Progenitor cell of endocrine pancreas (in vitro differentiated cells): ENCODE data around the gene CNOT2. TPM values are rescaled to one million over a fixed set of nuclear protein-coding genes. Genes with fewer than 3 reads are reported as not detected.
"Not testable (repeated sequence)": the region's sequence is repeated elsewhere in the genome, so short reads cannot be mapped to it uniquely, and the experiment has no call there.

Experiments
- DNase-seq: peaks from one replicate; pipeline ENCODE4 v3.0.0; 2021; ENCODE audit warnings: low spot score; ENCODE audit not compliant: unreplicated experiment
- H3K27ac Mint-ChIP-seq: 2 replicates; pipeline ENCODE4 v1.8.0; 2021; ENCODE audit warnings: mild to moderate bottlenecking, moderate library complexity, mixed read lengths
- H3K27me3 Mint-ChIP-seq: 2 replicates; pipeline ENCODE4 v1.8.0; 2021; ENCODE audit warnings: mixed read lengths
- H3K36me3 Mint-ChIP-seq: 2 replicates; pipeline ENCODE4 v1.8.0; 2022; ENCODE audit warnings: mixed read lengths; ENCODE audit not compliant: insufficient read depth
- H3K4me1 Mint-ChIP-seq: 2 replicates; pipeline ENCODE4 v1.8.0; 2021; ENCODE audit warnings: low read depth, mixed read lengths
- H3K4me3 Mint-ChIP-seq: 2 replicates; pipeline ENCODE4 v1.8.0; 2021; ENCODE audit warnings: low read depth, mild to moderate bottlenecking, moderate library complexity, mixed read lengths
- H3K9me3 Mint-ChIP-seq: 2 replicates; pipeline ENCODE4 v1.8.0; 2021; ENCODE audit warnings: low read depth, mixed read lengths
- total RNA-seq: library from RNA; stranded (reverse); gene quantifications from 2 replicates; pipeline ENCODE4 v1.2.1, GENCODE V29; 2021
- TF ChIP-seq, protein P1 (sequence below): fragments of 200-600 bp; sonication (generic); IDR thresholded peaks from one replicate; pipeline ENCODE4 v1.5.0; 2021; ENCODE audit warnings: antibody characterized with exemption, mild to moderate bottlenecking; ENCODE audit not compliant: unreplicated experiment

Gene CNOT2
- total RNA-seq, 1 donor from 2014 or later: 128 TPM

DNA sequence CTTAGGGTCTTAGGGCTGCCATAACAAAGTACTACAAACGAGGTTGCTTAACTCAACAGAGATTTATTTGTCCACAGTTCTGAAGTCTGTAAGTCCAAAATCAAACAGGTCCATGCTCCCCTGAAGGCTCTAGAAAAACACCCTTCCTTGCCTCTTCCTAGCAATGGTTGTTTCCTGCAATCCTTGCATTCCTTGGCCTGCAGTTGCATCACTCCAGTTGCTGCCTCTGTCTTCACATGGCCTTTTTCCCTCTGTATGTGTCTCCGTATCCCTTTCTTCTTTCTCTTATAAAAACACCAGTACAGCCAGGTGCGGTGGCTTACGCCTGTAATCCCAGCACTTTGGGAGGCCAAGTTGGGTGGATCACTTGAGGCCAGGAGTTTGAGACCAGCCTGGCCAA lies 140.3 kb downstream of the CNOT2 start:
- Mint-ChIP-seq H3K4me3 (no peak overlapping the region), H3K36me3 (peaks cover 20% of the 10 kb centered on the region)

DNA sequence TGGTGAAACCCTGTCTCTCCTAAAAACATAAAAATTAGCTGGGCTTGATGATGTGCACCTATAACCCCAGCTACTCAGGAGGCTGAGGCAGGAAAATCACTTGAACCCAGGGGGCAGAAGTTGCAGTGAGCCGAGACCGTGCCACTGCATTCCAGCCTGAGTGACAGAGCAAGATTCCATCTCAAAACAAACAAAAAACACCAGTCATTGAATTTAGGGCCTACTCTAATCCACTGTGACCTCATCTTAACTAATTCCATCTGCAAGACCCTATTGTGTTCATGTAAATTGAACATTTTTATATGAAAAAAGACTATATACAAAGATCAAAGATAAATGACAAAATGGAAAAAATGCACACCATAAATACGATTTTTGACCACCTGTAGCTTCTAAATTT lies 140.7 kb downstream of the CNOT2 start:
- no peaks in the 10 kb centered on the region for H3K27me3 Mint-ChIP-seq
- peaks cover 16% of the 10 kb centered on the region for H3K9me3 Mint-ChIP-seq
- TF ChIP-seq, protein P1, sequence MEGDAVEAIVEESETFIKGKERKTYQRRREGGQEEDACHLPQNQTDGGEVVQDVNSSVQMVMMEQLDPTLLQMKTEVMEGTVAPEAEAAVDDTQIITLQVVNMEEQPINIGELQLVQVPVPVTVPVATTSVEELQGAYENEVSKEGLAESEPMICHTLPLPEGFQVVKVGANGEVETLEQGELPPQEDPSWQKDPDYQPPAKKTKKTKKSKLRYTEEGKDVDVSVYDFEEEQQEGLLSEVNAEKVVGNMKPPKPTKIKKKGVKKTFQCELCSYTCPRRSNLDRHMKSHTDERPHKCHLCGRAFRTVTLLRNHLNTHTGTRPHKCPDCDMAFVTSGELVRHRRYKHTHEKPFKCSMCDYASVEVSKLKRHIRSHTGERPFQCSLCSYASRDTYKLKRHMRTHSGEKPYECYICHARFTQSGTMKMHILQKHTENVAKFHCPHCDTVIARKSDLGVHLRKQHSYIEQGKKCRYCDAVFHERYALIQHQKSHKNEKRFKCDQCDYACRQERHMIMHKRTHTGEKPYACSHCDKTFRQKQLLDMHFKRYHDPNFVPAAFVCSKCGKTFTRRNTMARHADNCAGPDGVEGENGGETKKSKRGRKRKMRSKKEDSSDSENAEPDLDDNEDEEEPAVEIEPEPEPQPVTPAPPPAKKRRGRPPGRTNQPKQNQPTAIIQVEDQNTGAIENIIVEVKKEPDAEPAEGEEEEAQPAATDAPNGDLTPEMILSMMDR: no peak
- H3K4me1 Mint-ChIP-seq: no peaks in the 10 kb centered on the region
- DNase-seq: no peak
- H3K4me3 Mint-ChIP-seq: no peak overlapping the region
- H3K36me3 Mint-ChIP-seq: peaks cover 19% of the 10 kb centered on the region
- H3K27ac Mint-ChIP-seq: peak overlapping the region; percentile 35

More for the DNA sequence above, 140.3 kb downstream of the CNOT2 start:
- Mint-ChIP-seq H3K27me3 (no peaks in the 10 kb centered on the region), H3K4me1 (no peaks in the 10 kb centered on the region), H3K9me3 (peaks cover 14% of the 10 kb centered on the region), H3K27ac (peak overlapping the region; percentile 35)
- TF ChIP-seq, protein P1: no peak
- DNase-seq: no peak

DNA sequence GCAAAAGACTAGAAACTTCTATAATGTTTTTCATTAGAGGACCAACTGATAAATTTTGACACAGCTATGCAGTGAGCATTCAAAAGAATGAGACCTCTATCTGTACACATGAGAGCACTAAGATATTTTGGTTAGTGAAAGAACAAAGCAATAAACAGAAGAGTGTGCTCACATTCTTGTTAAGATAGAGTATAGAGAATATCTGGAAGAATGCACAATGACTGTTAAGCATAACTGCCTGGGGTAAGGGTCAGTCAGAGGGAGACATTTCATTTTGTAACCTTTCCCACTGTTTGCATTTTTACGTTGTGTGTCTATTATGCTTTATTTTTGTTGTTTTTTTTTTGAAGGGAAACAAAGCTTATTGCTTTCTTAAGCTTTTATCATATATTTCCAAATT lies 143.5 kb downstream of the CNOT2 start:
- Mint-ChIP-seq H3K27ac (no peak overlapping the region), H3K36me3 (peaks cover 8% of the 10 kb centered on the region), H3K9me3 (peaks cover 15% of the 10 kb centered on the region), H3K27me3 (no peaks in the 10 kb centered on the region), H3K4me1 (no peaks in the 10 kb centered on the region), H3K4me3 (no peak overlapping the region)
- DNase-seq: no peak
- TF ChIP-seq, protein P1: no peak

DNA sequence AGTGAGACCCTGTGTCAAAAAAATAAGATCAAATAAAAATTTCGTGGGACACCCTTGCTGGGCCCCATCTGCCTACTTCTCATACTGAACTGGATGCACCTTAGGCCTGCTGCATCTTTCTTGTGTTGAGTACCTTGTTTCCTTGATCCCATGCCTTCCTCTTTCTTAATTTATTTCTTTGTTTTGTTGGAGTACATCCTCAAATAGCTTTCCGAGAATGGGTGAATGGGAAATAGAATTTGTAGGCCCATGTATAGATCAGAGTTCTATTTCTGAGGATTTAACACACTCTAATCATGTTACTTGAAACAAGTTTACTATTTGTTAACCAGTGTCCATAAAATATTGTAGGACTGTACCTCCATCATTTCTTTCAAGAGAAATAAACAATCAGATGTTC lies 146.4 kb downstream of the CNOT2 start:
- Mint-ChIP-seq H3K4me1 (no peaks in the 10 kb centered on the region), H3K36me3 (peaks cover 7% of the 10 kb centered on the region), H3K9me3 (peaks cover 15% of the 10 kb centered on the region), H3K27me3 (no peaks in the 10 kb centered on the region), H3K4me3 (no peak overlapping the region), H3K27ac (no peak overlapping the region)
- TF ChIP-seq, protein P1: no peak
- DNase-seq: no peak

DNA sequence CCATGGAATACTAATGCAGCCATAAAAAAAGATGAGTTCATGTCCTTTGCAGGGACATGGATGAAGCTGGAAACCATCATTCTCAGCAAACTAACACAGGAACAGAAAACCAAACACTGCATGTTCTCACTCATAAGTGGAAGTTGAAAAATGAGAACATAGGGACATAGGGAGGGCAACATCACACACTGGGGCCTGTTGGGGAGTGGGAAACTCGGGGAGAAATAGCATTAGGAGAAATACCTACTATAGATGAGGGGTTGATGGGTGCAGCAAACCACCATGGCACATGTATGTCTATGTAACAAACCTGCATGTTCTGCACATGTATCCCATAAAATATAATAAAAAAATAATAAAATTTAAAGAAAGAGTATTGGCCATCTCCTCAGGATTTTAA lies 149.4 kb downstream of the CNOT2 start:
- peaks cover 15% of the 10 kb centered on the region for H3K9me3 Mint-ChIP-seq
- not testable (repeated sequence) for DNase-seq, H3K27ac Mint-ChIP-seq, H3K36me3 Mint-ChIP-seq, H3K4me1 Mint-ChIP-seq, H3K27me3 Mint-ChIP-seq, H3K4me3 Mint-ChIP-seq

GRCh38 chr12:70393787-70394499 lies 150.7 kb downstream of the CNOT2 start:
- TF ChIP-seq, protein P1: no peak
- Mint-ChIP-seq H3K36me3 (peaks cover 3% of the 10 kb centered on the region), H3K27me3 (no peaks in the 10 kb centered on the region), H3K9me3 (peaks cover 7% of the 10 kb centered on the region), H3K4me3 (no peak overlapping the region), H3K27ac (no peak overlapping the region), H3K4me1 (no peaks in the 10 kb centered on the region)
- no peak for DNase-seq
